Testis (tissue), 3 donors: ENCODE measurements around the gene PRKACB. TPM values are rescaled to one million over a fixed set of nuclear protein-coding genes. Genes with fewer than 3 reads are reported as not detected.
"Not testable (repeated sequence)": the region's sequence is repeated elsewhere in the genome, so short reads cannot be mapped to it uniquely, and the experiment has no call there.

Experiments
- DNase-seq: peaks from one replicate; pipeline ENCODE4 v3.0.0-alpha.2; 2019
- H3K27ac ChIP-seq, 2 donors: fragments of 200-600 bp; sonication (generic); one replicate each; pipeline ENCODE4 v1.5.1; 2019
- H3K27me3 ChIP-seq: fragments of 200-600 bp; sonication (generic); one replicate; pipeline ENCODE4 v1.5.1; 2019
- H3K36me3 ChIP-seq: fragments of 200-600 bp; sonication (generic); one replicate; pipeline ENCODE4 v1.5.1; 2017; ENCODE audit warnings: low read depth; ENCODE audit errors: missing control alignments
- H3K4me1 ChIP-seq: fragments of 200-600 bp; sonication (generic); one replicate; pipeline ENCODE4 v1.5.1; 2019
- H3K4me3 ChIP-seq, 2 donors: fragments of 200-600 bp; sonication (generic); one replicate each; pipeline ENCODE4 v1.5.1; 2017 to 2019
- H3K9me3 ChIP-seq: fragments of 200-600 bp; sonication (generic); one replicate; pipeline ENCODE4 v1.5.1; 2017
- POLR2A ChIP-seq: fragments of 450-650 bp; IDR thresholded peaks from one replicate; pipeline ENCODE4 v1.6.1; 2017; ENCODE audit warnings: antibody characterized with exemption, mild to moderate bottlenecking, moderate library complexity
- WGBS, 2 donors: methylation state at CpG; one replicate each; pipeline ENCODE4 v1.1.5; 2018; 5-methylcytosine and 5-hydroxymethylcytosine counted together
- intact Hi-C: fragments of 100-400 bp; cut with DNase I; formaldehyde crosslinking; loops from one replicate; pipeline ENCODE4 v1.15.1; 2023; ENCODE audit warnings: low total_unique reads
- polyA plus RNA-seq: library from polyadenylated mRNA; stranded (reverse); fragments of 350-450 nt; fragmentation: Illumina TruSeq; extraction: RNeasy Lipid Tissue Mini Kit (QIAGEN cat#74804); gene quantifications from one replicate; pipeline ENCODE4 v1.2.3, GENCODE V29; 2014; ENCODE audit warnings: low read depth, low replicate concordance; ENCODE audit not compliant: insufficient read depth
- total RNA-seq, 2 donors: library from RNA; depleted of rRNA; stranded (reverse); fragments of >200 nt; gene quantifications; one replicate each; pipeline ENCODE4 v1.2.3, GENCODE V29; 2016
- TF ChIP-seq, protein P1 (sequence below), 3 experiments: fragments of 450-650 bp in 2 of 3; fragments of 200-600 bp in 1 of 3; sonication (generic) in 1 of 3; IDR thresholded peaks; one replicate each; pipeline ENCODE4 v1.5.1; 2016 to 2019; ENCODE audit warnings: antibody characterized with exemption in 3 of 3, mild to moderate bottlenecking in 2 of 3, moderate library complexity in 1 of 3

Gene PRKACB
- total and polyA plus RNA-seq, 3 donors from 2014 or later = 10.4 to 26.7 (median 21.1) TPM

DNA sequence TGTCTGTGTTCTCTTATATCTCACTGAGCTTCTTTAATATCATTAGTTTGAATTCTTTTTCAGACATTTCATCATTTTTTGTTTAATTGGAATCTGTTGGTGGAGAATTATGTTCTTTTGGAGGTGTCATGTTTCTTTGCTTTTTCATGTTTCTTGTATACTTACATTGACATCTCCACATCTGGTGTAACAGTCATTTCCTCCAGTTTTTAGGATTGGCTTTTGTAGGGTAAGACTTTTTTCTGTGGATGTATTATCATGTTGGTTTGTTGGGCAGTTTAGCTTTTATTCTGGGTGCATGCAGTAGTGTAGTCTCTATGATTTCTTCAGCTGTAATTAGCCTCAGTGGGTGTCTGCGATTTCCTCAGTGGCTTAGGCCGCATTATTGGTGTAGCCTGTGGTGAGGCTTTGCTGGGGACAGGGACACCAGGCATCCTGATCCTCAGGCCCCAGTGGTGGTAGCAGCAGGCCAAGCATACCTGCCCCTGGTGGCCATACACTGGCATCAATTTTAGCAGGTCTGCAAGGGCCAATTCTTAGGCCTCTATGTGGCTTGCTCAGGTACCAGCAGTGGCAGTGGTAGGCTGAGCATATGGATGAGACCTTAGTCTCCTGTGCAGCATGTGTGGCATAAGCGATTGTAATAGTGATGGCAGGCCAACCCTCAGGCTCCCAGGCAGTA lies 79.8 kb downstream of the PRKACB start:
- Histone ChIP-seq H3K4me1 (no peaks in the 10 kb centered on the region), H3K9me3 (no peaks in the 10 kb centered on the region), H3K4me3 (no peak overlapping the region), H3K27ac (no peak overlapping the region), H3K36me3 (no peaks in the 10 kb centered on the region), H3K27me3 (no peaks in the 10 kb centered on the region)
- DNase-seq = no peak
- intact Hi-C loops = no loop called here
- TF ChIP-seq POLR2A = no peak
- TF ChIP-seq, protein P1, sequence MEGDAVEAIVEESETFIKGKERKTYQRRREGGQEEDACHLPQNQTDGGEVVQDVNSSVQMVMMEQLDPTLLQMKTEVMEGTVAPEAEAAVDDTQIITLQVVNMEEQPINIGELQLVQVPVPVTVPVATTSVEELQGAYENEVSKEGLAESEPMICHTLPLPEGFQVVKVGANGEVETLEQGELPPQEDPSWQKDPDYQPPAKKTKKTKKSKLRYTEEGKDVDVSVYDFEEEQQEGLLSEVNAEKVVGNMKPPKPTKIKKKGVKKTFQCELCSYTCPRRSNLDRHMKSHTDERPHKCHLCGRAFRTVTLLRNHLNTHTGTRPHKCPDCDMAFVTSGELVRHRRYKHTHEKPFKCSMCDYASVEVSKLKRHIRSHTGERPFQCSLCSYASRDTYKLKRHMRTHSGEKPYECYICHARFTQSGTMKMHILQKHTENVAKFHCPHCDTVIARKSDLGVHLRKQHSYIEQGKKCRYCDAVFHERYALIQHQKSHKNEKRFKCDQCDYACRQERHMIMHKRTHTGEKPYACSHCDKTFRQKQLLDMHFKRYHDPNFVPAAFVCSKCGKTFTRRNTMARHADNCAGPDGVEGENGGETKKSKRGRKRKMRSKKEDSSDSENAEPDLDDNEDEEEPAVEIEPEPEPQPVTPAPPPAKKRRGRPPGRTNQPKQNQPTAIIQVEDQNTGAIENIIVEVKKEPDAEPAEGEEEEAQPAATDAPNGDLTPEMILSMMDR (IDR thresholded peaks at IDR 0.05) = no peak
- 0 to 67% methylated on average over 2 to 3 of the region's 3 CpGs for WGBS, 2 donors

DNA sequence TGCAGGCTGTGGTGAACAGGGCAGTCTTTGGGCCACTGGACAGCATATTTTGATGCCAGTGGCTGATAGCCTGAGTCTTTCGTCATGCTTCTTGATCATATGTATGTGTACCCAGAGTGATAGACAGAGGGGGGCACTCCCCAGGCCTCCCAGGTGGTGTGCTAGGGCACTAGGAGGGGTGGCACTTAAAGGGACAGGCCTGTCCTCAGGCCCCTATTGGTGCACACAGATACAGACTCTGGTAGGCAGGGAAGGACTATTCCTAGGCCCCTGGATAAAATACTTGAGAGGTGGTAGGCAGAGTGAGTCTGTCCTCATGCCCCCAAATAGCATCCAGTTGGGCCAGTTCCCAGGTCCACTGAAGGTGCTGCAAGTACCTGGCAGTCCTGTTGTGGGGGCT lies 80.8 kb downstream of the PRKACB start:
- no peaks in the 10 kb centered on the region for H3K4me1 ChIP-seq
- DNase-seq = no peak

DNA sequence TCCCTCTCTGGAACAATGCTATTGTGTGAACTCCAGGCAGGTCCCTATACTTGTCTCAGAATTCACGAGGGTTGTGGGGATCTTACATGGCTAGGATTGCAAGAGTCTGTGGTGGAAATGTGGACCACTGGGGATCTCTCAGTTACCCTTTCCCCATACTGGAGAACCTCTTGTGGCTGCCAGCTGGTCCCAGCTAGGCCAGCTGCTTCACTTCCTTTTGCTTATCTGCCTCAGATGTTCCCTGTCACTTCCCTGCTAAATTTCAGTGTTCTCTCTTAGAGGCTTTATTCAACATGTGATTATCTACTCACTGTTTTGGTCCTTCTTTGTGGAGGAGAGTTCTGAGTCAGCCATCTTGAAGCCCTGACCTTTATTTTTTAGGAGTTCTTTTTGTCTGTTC lies 81.6 kb downstream of the PRKACB start:
- Histone ChIP-seq H3K27ac (no peak overlapping the region), H3K36me3 (no peaks in the 10 kb centered on the region), H3K4me3 (no peak overlapping the region), H3K9me3 (no peaks in the 10 kb centered on the region), H3K27me3 (no peaks in the 10 kb centered on the region), H3K4me1 (no peaks in the 10 kb centered on the region)
- no peak for DNase-seq
- 83 to 91% methylated on average over 1 of the region's 1 CpG for WGBS, 2 donors
- TF ChIP-seq POLR2A = no peak
- TF ChIP-seq, protein P1 (IDR thresholded peaks at IDR 0.05) = no peak
- intact Hi-C loops = no loop called here

More for the DNA sequence above, 80.8 kb downstream of the PRKACB start:
- H3K27ac ChIP-seq = no peak overlapping the region
- no peaks in the 10 kb centered on the region for H3K9me3 ChIP-seq
- 95 to 100% methylated on average over 1 of the region's 1 CpG for WGBS, 2 donors
- no peak overlapping the region for H3K4me3 ChIP-seq
- H3K27me3 ChIP-seq = no peaks in the 10 kb centered on the region
- H3K36me3 ChIP-seq = no peaks in the 10 kb centered on the region
- no peak for TF ChIP-seq POLR2A
- TF ChIP-seq, protein P1 (IDR thresholded peaks at IDR 0.05) = no peak
- intact Hi-C loops = no loop called here

DNA sequence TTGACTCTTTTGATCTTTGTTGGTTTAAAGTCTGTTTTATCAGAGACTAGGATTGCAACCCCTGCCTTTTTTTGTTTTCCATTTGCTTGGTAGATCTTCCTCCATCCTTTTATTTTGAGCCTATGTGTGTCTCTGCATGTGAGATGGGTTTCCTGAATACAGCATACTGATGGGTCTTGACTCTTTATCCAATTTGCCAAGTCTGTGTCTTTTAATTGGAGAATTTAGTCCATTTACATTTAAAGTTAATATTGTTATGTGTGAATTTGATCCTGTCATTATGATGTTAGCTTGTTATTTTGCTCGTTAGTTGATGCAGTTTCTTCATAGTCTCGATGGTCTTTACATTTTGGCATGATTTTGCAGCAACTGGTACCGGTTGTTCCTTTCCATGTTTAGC lies 88.6 kb downstream of the PRKACB start:
- intact Hi-C loops, H3K36me3 ChIP-seq, H3K27me3 ChIP-seq, H3K27ac ChIP-seq, H3K9me3 ChIP-seq, H3K4me3 ChIP-seq, H3K4me1 ChIP-seq, DNase-seq: not testable (repeated sequence)
- 94 to 100% methylated on average over 3 of the region's 3 CpGs for WGBS, 2 donors

DNA sequence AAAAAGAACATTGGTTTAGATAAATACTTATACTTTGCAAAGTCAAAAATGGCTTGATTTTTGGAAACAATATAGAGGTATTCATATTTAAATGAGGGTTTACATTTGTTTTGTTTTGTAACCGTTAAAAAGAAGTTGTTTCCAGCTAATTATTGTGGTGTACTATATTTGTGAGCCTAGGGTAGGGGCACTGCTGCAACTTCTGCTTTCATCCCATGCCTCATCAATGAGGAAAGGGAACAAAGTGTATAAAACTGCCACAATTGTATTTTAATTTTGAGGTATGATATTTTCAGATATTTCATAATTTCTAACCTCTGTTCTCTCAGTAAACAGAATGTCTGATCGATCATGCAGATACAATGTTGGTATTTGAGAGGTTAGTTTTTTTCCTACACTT lies 92.2 kb downstream of the PRKACB start:
- Histone ChIP-seq H3K9me3 (no peaks in the 10 kb centered on the region), H3K27me3 (no peaks in the 10 kb centered on the region), H3K4me3 (no peak overlapping the region), H3K36me3 (no peaks in the 10 kb centered on the region), H3K27ac (no peak overlapping the region), H3K4me1 (no peaks in the 10 kb centered on the region)
- TF ChIP-seq POLR2A = no peak
- TF ChIP-seq, protein P1 (IDR thresholded peaks at IDR 0.05) = no peak
- intact Hi-C loops = no loop called here
- 76 to 94% methylated on average over 2 of the region's 2 CpGs for WGBS, 2 donors
- no peak for DNase-seq
